Suprapubic skin (tissue), 4 donors: ENCODE measurements around the gene LRRC47.

Experiments
- EP300 ChIP-seq: sonication (generic); formaldehyde crosslinking; IDR thresholded peaks from one replicate; pipeline ENCODE4 v1.6.1; 2017; ENCODE audit warnings: antibody characterized with exemption
- POLR2A ChIP-seq, 2 donors: fragments of 450-650 bp; IDR thresholded peaks; one replicate each; pipeline ENCODE4 v1.6.1; 2017; ENCODE audit warnings: antibody characterized with exemption in 2 of 2, mild to moderate bottlenecking in 2 of 2, moderate library complexity in 2 of 2
- POLR2AphosphoS5 ChIP-seq, 3 donors: sonication (generic); formaldehyde crosslinking; IDR thresholded peaks; one replicate each; pipeline ENCODE4 v1.6.1; 2017; ENCODE audit warnings: antibody characterized with exemption in 3 of 3
- TF ChIP-seq, protein P1 (sequence below), 2 donors: fragments of 200-600 bp in 1 of 2; fragments of 450-650 bp in 1 of 2; sonication (generic) in 1 of 2; IDR thresholded peaks; one replicate each; pipeline ENCODE4 v1.5.1; 2016 to 2019; ENCODE audit warnings: antibody characterized with exemption in 2 of 2, mild to moderate bottlenecking in 1 of 2, moderate library complexity in 1 of 2

DNA sequence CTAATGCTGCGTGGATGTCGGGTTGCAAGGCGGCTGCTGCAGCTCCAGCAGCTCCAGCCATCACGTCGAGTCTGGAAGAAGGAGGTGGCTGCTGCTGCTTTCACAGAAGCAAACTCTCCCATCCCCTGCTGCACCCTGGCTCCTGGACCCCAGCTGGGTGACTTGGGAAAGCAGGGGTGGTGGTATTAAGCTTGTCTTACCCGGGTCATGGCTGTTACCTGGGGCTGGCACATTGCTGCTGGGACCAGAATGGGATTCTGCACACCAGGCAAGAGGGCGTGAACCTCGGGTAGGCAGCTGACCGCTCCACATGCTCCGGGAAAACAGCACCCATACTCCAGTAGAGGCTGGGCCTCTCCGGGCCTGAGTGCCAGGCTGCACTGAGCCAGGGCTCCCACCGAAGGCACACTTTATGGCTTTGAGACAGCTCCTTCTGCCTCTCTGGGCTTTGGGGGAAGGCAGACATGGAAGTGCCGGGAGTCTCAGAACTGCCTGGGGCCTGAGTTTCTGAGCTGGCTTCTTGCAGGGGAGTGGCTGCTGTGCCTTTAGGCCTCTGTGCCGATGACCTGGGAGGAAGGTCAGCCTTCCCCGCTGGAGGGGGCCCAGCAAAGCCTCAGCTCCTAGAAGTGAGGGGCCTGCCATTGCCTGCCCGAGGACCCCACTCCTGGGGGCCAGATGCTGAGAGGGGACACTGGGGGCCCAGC, 22.6 kb downstream of the LRRC47 start:
- TF ChIP-seq, protein P1, sequence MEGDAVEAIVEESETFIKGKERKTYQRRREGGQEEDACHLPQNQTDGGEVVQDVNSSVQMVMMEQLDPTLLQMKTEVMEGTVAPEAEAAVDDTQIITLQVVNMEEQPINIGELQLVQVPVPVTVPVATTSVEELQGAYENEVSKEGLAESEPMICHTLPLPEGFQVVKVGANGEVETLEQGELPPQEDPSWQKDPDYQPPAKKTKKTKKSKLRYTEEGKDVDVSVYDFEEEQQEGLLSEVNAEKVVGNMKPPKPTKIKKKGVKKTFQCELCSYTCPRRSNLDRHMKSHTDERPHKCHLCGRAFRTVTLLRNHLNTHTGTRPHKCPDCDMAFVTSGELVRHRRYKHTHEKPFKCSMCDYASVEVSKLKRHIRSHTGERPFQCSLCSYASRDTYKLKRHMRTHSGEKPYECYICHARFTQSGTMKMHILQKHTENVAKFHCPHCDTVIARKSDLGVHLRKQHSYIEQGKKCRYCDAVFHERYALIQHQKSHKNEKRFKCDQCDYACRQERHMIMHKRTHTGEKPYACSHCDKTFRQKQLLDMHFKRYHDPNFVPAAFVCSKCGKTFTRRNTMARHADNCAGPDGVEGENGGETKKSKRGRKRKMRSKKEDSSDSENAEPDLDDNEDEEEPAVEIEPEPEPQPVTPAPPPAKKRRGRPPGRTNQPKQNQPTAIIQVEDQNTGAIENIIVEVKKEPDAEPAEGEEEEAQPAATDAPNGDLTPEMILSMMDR (IDR thresholded peaks at IDR 0.05): no peak
- TF ChIP-seq EP300 (no peak), POLR2AphosphoS5 (IDR thresholded peaks at IDR 0.05) (no peak), POLR2A (IDR thresholded peaks at IDR 0.05) (no peak)
